ENCODE measurements around the gene DUSP22. TPM values are rescaled to one million over a fixed set of nuclear protein-coding genes. Genes with fewer than 3 reads are reported as not detected.

Gene DUSP22
- total and polyA plus RNA-seq, 2 experiments from 2014 or later, result 12.8 to 36.8 TPM

- TF ChIP-seq ZNF462 (CRISPR knock-in tag; IDR thresholded peaks at IDR 0.05) (no peak), ZNF331 (CRISPR knock-in tag; IDR thresholded peaks at IDR 0.05; ENCODE audit: low read depth) (no peak), NANOG (IDR thresholded peaks at IDR 0.05; ENCODE audit: borderline replicate concordance) (no peak)
- TF ChIP-seq, protein P1, sequence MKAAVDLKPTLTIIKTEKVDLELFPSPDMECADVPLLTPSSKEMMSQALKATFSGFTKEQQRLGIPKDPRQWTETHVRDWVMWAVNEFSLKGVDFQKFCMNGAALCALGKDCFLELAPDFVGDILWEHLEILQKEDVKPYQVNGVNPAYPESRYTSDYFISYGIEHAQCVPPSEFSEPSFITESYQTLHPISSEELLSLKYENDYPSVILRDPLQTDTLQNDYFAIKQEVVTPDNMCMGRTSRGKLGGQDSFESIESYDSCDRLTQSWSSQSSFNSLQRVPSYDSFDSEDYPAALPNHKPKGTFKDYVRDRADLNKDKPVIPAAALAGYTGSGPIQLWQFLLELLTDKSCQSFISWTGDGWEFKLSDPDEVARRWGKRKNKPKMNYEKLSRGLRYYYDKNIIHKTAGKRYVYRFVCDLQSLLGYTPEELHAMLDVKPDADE (IDR thresholded peaks at IDR 0.05), result no peak
- TF ChIP-seq, protein P2, sequence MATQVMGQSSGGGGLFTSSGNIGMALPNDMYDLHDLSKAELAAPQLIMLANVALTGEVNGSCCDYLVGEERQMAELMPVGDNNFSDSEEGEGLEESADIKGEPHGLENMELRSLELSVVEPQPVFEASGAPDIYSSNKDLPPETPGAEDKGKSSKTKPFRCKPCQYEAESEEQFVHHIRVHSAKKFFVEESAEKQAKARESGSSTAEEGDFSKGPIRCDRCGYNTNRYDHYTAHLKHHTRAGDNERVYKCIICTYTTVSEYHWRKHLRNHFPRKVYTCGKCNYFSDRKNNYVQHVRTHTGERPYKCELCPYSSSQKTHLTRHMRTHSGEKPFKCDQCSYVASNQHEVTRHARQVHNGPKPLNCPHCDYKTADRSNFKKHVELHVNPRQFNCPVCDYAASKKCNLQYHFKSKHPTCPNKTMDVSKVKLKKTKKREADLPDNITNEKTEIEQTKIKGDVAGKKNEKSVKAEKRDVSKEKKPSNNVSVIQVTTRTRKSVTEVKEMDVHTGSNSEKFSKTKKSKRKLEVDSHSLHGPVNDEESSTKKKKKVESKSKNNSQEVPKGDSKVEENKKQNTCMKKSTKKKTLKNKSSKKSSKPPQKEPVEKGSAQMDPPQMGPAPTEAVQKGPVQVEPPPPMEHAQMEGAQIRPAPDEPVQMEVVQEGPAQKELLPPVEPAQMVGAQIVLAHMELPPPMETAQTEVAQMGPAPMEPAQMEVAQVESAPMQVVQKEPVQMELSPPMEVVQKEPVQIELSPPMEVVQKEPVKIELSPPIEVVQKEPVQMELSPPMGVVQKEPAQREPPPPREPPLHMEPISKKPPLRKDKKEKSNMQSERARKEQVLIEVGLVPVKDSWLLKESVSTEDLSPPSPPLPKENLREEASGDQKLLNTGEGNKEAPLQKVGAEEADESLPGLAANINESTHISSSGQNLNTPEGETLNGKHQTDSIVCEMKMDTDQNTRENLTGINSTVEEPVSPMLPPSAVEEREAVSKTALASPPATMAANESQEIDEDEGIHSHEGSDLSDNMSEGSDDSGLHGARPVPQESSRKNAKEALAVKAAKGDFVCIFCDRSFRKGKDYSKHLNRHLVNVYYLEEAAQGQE (IDR thresholded peaks at IDR 0.05; ENCODE audit: unreplicated experiment), result no peak
These were observed 92.6 kb downstream of the DUSP22 start (continued) for GRCh38 chr6:384898-385297.
